Nephron (organoid): ENCODE results near the gene CFLAR.
"Not testable (repeated sequence)": the region's sequence is repeated elsewhere in the genome, so short reads cannot be mapped to it uniquely, and the experiment has no call there.

Experiments used
- H3K27ac Mint-ChIP-seq, 3 experiments: 2 replicates each; pipeline ENCODE4 v1.8.0; 2020; ENCODE audit warnings: mixed read lengths in 3 of 3, mild to moderate bottlenecking in 2 of 3, moderate library complexity in 1 of 3
- H3K27me3 Mint-ChIP-seq: 2 replicates; pipeline ENCODE4 v1.8.0; 2021; ENCODE audit warnings: low read depth, mild to moderate bottlenecking, moderate library complexity, mixed read lengths
- H3K36me3 Mint-ChIP-seq: 2 replicates; pipeline ENCODE4 v1.8.0; 2020; ENCODE audit warnings: low read depth, mixed read lengths
- H3K4me1 Mint-ChIP-seq: 2 replicates; pipeline ENCODE4 v1.8.0; 2020; ENCODE audit warnings: mixed read lengths
- H3K4me3 Mint-ChIP-seq, 3 experiments: 2 replicates each; pipeline ENCODE4 v1.8.0; 2020; ENCODE audit warnings: mild to moderate bottlenecking in 3 of 3, mixed read lengths in 3 of 3, moderate library complexity in 2 of 3
- H3K9me3 Mint-ChIP-seq: 2 replicates; pipeline ENCODE4 v1.8.0; 2020; ENCODE audit warnings: mixed read lengths
- CTCF ChIP-seq, 3 experiments: fragments of 200-600 bp; sonication (generic); IDR thresholded peaks; one replicate each; pipeline ENCODE4 v1.5.0; 2021; ENCODE audit warnings: antibody characterized with exemption in 3 of 3; ENCODE audit not compliant: unreplicated experiment in 3 of 3

Gene CFLAR

GRCh38 chr2:201148434-201148990 lies 32.5 kb downstream of the CFLAR start:
- H3K27me3 Mint-ChIP-seq = no peaks in the 10 kb centered on the region
- peak overlapping the region in 2 of 3 experiments; percentile 0 to 89 for H3K27ac Mint-ChIP-seq
- H3K36me3 Mint-ChIP-seq = peaks cover 3% of the 10 kb centered on the region
- H3K4me3 Mint-ChIP-seq = no peak overlapping the region
- H3K9me3 Mint-ChIP-seq = no peaks in the 10 kb centered on the region
- peaks cover 7% of the 10 kb centered on the region for H3K4me1 Mint-ChIP-seq
- TF ChIP-seq CTCF (IDR thresholded peaks at IDR 0.05; ENCODE audit: unreplicated experiment in 3 of 3) = no peak

- TF ChIP-seq CTCF (IDR thresholded peaks at IDR 0.05; ENCODE audit: unreplicated experiment in 3 of 3) = no peak
- peaks cover 3% of the 10 kb centered on the region for H3K36me3 Mint-ChIP-seq
- H3K4me1 Mint-ChIP-seq = peaks cover 7% of the 10 kb centered on the region
- peak overlapping the region in 2 of 3 experiments; percentile 0 to 89 for H3K27ac Mint-ChIP-seq
- no peaks in the 10 kb centered on the region for H3K27me3 Mint-ChIP-seq
- no peak overlapping the region for H3K4me3 Mint-ChIP-seq
- H3K9me3 Mint-ChIP-seq = no peaks in the 10 kb centered on the region
Observed at GRCh38 chr2:201149064-201149820, 33.3 kb downstream of the CFLAR start.

DNA sequence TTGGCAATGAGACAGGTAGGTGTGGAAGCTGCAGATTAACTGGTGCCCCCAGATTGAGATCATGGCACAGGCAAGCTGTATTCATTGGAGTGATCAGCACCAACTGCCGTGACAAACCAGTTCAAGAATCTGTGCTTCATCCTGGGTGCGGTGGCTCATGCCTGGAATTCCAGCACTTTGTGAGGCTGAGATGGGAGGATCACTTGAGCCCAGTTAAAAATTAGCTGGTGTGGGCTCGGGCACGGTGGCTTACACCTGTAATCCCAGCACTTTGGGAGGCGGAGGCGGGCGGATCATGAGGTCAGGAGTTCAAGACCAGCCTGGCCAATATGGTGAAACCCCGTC lies 33.8 kb downstream of the CFLAR start:
- not testable (repeated sequence) for H3K4me1 Mint-ChIP-seq, H3K9me3 Mint-ChIP-seq, H3K36me3 Mint-ChIP-seq, H3K27me3 Mint-ChIP-seq, H3K4me3 Mint-ChIP-seq
- peak overlapping the region in 1 of 3 experiments; percentile 12 for H3K27ac Mint-ChIP-seq

GRCh38 chr2:201150454-201151020 lies 34.6 kb downstream of the CFLAR start:
- Mint-ChIP-seq H3K4me1 (peaks cover 7% of the 10 kb centered on the region), H3K36me3 (peaks cover 3% of the 10 kb centered on the region), H3K4me3 (no peak overlapping the region)

DNA sequence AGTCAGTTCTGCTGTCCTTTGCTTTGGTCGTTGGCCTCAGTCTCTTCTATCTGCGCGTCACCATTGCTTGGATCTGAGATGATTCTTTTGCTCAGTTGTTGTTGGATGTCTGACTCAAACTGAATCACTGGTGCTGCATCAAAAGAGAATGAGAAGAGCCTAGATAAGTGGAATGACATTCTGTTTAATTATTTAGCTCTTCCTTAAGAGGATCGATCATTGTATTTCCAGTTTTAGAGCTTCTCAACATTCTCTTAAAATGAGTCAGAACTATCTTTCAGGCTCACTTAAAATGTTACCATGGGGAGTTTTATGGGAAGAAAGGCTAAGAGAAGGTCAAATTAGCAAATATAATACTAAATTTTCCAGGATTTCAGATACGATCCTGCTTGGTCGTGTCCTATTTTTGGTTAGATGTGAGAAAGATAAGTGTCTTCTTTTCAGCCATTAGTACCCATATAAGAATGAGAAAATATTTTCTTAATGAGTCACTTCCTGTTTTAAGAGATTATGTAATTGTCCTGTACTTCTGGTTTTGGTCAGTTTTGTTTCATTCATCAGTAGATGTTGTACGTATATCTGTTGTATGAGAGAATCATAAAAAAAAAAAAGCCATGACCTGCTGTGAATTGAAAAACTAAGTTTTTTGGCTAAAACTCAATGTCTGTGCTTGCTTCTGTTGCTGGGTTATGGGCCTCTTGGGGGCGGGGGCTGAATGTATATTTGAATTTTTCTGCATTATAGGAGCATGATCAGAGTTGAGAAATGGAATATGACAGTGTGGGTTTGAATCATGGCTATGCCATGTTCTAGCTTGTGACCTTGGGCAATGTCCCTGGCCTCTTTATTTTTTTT lies 35.4 kb downstream of the CFLAR start:
- H3K27ac Mint-ChIP-seq = peak overlapping the region; percentile 21 to 84 (median 73)
- H3K4me3 Mint-ChIP-seq = no peak overlapping the region
- H3K27me3 Mint-ChIP-seq = no peaks in the 10 kb centered on the region
- H3K4me1 Mint-ChIP-seq = peaks cover 7% of the 10 kb centered on the region
- no peak for TF ChIP-seq CTCF (IDR thresholded peaks at IDR 0.05; ENCODE audit: unreplicated experiment in 3 of 3)
- H3K36me3 Mint-ChIP-seq = peaks cover 3% of the 10 kb centered on the region
- no peaks in the 10 kb centered on the region for H3K9me3 Mint-ChIP-seq

More at GRCh38 chr2:201150454-201151020, 34.6 kb downstream of the CFLAR start:
- Mint-ChIP-seq H3K27ac (peak overlapping the region in 1 of 3 experiments; percentile 84), H3K9me3 (no peaks in the 10 kb centered on the region), H3K27me3 (no peaks in the 10 kb centered on the region)
- no peak for TF ChIP-seq CTCF (IDR thresholded peaks at IDR 0.05; ENCODE audit: unreplicated experiment in 3 of 3)

DNA sequence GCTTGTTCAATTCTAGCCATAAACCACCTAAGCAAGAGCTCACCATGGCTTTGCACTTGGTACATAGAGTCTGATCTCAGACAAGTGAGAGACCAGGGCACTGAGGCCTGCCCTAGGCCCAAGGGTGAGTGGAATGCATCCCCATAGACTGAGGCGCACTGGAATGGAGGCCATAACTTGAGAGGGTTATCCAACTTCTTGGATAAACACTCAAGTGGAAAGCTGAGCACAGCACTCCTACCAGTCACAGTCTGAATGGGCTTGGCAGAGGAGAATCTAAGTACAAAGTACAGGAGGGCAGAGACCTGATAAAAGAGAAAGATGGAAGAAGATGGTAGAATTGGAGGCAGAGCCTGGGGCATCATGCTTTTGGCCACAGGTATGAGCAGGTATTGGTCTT lies 36.6 kb downstream of the CFLAR start:
- H3K27ac Mint-ChIP-seq = no peak overlapping the region
- H3K4me1 Mint-ChIP-seq = peaks cover 7% of the 10 kb centered on the region
- H3K36me3 Mint-ChIP-seq = peaks cover 3% of the 10 kb centered on the region
- no peak overlapping the region for H3K4me3 Mint-ChIP-seq
- H3K27me3 Mint-ChIP-seq = no peaks in the 10 kb centered on the region
- H3K9me3 Mint-ChIP-seq = no peaks in the 10 kb centered on the region
- no peak for TF ChIP-seq CTCF (IDR thresholded peaks at IDR 0.05; ENCODE audit: unreplicated experiment in 3 of 3)
